Mucosa of descending colon (tissue), 3 donors: ENCODE data around the gene SFTA2. TPM values are rescaled to one million over a fixed set of nuclear protein-coding genes. Genes with fewer than 3 reads are reported as not detected.
"Not testable (repeated sequence)": the region's sequence is repeated elsewhere in the genome, so short reads cannot be mapped to it uniquely, and the experiment has no call there.

Source experiments
- ATAC-seq: fragments of 200-7000 bp; cut with Tn5 transposase; one replicate; pipeline ENCODE4 v1.9.1; 2020; ENCODE audit warnings: mild to moderate bottlenecking, moderate library complexity
- DNase-seq, 3 donors: peaks; one replicate each; pipeline ENCODE4 v3.0.0-alpha.2; 2020
- H3K36me3 ChIP-seq: fragments of 200-600 bp; one replicate; pipeline ENCODE4 v1.8.0; 2021; ENCODE audit warnings: low read depth, mild to moderate bottlenecking
- H3K4me1 ChIP-seq: fragments of 200-600 bp; one replicate; pipeline ENCODE4 v1.8.0; 2021; ENCODE audit warnings: low read depth, mild to moderate bottlenecking
- H3K4me3 ChIP-seq: fragments of 200-600 bp; one replicate; pipeline ENCODE4 v1.8.0; 2021; ENCODE audit warnings: mild to moderate bottlenecking
- H3K9me3 ChIP-seq: fragments of 200-600 bp; one replicate; pipeline ENCODE4 v1.8.0; 2021; ENCODE audit warnings: mild to moderate bottlenecking
- intact Hi-C, 2 donors: fragments of 100-400 bp; cut with DNase I in 1 of 2; cut with micrococcal nuclease in 1 of 2; formaldehyde crosslinking; loops; one replicate each; pipeline versions ENCODE4 v1.11.0 to v1.11.1; 2022; cut with DNase I, micrococcal nuclease
- total RNA-seq, 3 donors: library from RNA; stranded (reverse); fragmentation: NEBNext Ultra II Directional in 2 of 3; extraction: Animal tissue kit (Norgen Biotek cat#: 25700) in 2 of 3; gene quantifications; one replicate each; pipeline versions ENCODE4 v1.2.1 to v1.2.4, GENCODE V29; 2021 to 2023
- TF ChIP-seq, protein P1 (sequence below): fragments of 200-600 bp; IDR thresholded peaks from one replicate; pipeline ENCODE4 v1.8.0; 2022; ENCODE audit warnings: antibody characterized with exemption, mild to moderate bottlenecking
- donor health status: DM: no; HTN: no; CAD: no; lungs with moderate emphysema.
- donor health status: DM: no; HTN: no; CAD: no.
- donor health status: DM: no; HTN: yes; CAD: no.

SFTA2 gene
- total RNA-seq, 3 donors from 2014 or later = not detected

DNA sequence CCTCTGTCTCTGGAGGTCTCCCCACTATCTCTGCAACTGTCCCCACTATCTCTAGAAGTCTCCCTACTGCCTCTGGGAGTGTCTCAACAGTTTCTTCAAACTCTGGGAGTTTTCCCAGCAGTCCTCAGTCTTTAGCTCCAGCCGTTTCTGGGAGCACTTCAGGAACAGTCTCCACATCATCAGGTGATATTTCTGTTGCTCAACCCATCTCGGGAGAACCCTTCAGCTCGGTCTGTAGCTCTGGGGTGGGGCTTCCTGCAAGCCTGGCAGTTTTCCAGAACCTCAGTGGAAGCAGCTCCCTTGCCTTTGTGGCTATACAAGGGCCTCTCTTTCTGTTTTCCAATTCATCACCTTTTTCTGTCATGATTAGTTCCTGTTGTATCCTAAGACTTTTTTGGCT, 3.0 kb upstream of the SFTA2 start:
- DNase-seq = no peak
- TF ChIP-seq, protein P1, sequence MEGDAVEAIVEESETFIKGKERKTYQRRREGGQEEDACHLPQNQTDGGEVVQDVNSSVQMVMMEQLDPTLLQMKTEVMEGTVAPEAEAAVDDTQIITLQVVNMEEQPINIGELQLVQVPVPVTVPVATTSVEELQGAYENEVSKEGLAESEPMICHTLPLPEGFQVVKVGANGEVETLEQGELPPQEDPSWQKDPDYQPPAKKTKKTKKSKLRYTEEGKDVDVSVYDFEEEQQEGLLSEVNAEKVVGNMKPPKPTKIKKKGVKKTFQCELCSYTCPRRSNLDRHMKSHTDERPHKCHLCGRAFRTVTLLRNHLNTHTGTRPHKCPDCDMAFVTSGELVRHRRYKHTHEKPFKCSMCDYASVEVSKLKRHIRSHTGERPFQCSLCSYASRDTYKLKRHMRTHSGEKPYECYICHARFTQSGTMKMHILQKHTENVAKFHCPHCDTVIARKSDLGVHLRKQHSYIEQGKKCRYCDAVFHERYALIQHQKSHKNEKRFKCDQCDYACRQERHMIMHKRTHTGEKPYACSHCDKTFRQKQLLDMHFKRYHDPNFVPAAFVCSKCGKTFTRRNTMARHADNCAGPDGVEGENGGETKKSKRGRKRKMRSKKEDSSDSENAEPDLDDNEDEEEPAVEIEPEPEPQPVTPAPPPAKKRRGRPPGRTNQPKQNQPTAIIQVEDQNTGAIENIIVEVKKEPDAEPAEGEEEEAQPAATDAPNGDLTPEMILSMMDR = no peak
- H3K9me3 ChIP-seq = no peaks in the 10 kb centered on the region
- H3K36me3 ChIP-seq = no peaks in the 10 kb centered on the region
- intact Hi-C loops = no loop called here
- H3K4me1 ChIP-seq = no peaks in the 10 kb centered on the region
- no peak for ATAC-seq
- no peak overlapping the region for H3K4me3 ChIP-seq

DNA sequence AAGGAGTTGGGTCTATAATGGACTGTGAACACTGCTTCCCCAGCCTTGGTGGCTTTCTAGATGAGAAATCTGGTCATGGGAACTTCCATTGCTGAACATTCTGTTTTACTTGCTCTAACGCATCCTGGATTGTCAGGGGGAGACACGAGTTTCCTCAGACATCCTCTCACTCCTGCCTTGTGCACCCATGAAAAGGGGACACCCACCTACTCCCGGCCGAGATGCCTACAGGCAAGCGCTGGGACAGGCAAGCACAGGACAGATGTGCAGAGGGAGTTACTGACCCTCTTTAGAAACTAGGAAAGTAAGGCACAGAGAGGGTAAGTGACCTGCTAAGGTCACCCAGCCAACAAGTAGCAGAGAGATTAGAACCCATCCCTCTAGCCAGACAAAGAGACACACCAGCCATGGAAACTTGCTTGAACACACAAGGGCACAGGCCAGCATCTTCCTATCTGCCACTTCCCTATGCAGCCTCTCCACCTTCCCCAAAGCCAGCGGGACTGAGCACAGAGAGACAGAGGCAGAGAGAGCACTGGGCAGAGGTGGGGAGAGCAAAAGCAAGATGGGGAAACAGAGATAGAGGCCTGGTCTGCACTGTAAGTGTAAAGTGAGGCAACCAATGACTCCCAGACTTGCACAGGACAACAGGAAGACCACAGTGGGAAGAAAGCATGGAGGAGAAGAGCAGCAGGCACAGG, 845 bp upstream of the SFTA2 start:
- TF ChIP-seq, protein P1 = no peak
- ATAC-seq = no peak
- intact Hi-C loops = no loop called here
- Histone ChIP-seq H3K9me3 (peaks cover 7% of the 10 kb centered on the region), H3K4me3 (no peak overlapping the region), H3K36me3 (no peaks in the 10 kb centered on the region), H3K4me1 (no peaks in the 10 kb centered on the region)
- DNase-seq = no peak

DNA sequence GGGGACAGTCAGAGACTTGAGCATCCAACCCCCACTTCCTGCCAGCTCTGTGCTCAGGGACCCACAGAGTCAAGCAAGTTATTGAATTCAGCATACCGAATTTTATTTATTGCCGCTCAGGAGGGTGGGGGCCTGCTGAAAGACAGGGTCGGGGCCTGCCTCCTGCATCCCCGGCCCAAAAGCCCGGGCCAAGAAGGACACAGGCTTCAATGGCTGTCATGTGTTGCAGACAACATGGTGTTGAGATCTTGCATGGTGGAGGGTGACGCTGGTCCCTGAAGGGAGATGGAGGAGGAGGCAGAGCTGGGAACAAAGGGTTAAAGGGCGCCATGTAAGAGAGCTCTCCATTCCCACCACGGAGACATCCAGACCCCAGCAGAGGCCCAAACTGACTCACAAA, 698 bp downstream of the SFTA2 start:
- no peak overlapping the region for H3K4me3 ChIP-seq
- no peaks in the 10 kb centered on the region for H3K36me3 ChIP-seq
- DNase-seq = no peak
- TF ChIP-seq, protein P1 = no peak
- H3K9me3 ChIP-seq = peaks cover 7% of the 10 kb centered on the region
- no peak for ATAC-seq
- intact Hi-C loops = no loop called here
- no peaks in the 10 kb centered on the region for H3K4me1 ChIP-seq

DNA sequence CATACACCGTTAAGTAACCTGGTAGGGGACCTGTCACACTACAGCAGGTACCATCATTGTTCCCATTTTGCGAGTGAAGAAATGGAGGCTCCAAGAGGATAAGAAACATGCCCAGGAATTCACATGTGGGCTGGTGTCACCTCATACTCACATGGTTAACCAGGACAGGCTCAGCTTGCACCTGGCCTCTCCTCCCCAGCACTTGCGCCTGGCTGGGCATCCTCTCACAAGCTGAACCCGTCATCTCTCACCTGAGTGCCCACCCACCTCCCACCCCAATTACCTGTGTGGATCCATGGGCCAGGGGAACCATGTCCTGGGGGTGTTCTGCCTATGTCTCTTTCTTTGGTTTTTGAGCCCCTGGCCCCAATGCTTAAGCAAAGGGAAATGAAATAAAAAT, 1.5 kb downstream of the SFTA2 start:
- no peak for ATAC-seq

DNA sequence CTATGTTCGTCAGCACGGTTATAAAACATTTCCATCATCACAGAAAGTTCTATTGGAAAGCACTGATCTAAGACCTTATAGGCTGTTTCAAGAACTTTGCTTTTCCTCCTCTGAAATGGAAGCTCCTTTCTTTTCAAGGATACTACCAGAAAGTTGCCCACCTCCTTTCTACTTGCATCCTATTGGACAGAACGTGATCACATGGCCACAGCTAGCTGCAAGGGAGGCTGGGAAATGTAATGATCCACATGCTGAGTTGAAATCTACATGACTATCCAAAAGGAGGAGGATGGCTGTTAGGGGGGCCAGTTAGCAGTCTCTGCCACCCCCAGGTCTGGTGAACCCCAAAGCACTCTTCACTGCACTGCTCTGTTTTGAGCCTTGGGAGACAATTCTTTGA, 3.3 kb downstream of the SFTA2 start:
- TF ChIP-seq, protein P1 = no peak
- Histone ChIP-seq H3K4me3 (no peak overlapping the region), H3K4me1 (no peaks in the 10 kb centered on the region), H3K36me3 (no peaks in the 10 kb centered on the region), H3K9me3 (peaks cover 7% of the 10 kb centered on the region)
- no peak for DNase-seq
- intact Hi-C loops = no loop called here
- no peak for ATAC-seq

More for the DNA sequence above, 1.5 kb downstream of the SFTA2 start:
- intact Hi-C loops = no loop called here
- Histone ChIP-seq H3K9me3 (peaks cover 7% of the 10 kb centered on the region), H3K4me1 (no peaks in the 10 kb centered on the region), H3K4me3 (no peak overlapping the region), H3K36me3 (no peaks in the 10 kb centered on the region)
- TF ChIP-seq, protein P1 = no peak
- DNase-seq = no peak

DNA sequence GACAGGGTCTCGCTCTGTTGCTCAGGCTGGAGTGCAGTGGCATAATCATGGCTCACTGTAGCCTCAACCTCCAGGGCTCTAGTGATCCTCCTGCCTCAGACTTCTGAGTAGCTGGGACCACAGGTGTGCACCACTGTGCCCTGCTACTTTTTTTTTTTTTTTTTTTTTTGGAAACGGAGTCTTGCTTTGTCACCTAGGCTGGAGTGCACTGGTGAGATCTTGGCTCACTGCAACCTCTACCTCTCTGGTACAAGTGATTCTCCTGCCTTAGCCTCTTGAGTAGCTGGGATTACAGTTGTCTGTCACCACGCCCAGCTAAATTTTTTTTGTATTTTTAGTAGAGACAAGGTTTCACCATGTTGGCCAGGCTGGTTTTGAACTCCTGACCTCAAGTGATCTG, 4.9 kb downstream of the SFTA2 start:
- H3K36me3 ChIP-seq, DNase-seq, ATAC-seq, intact Hi-C loops, H3K4me3 ChIP-seq, H3K4me1 ChIP-seq, H3K9me3 ChIP-seq: not testable (repeated sequence)
